Aorta (tissue), 4 donors: ENCODE results near the gene ITGAD. TPM values are rescaled to one million over a fixed set of nuclear protein-coding genes. Genes with fewer than 3 reads are reported as not detected.

ENCODE experiments used
- polyA plus RNA-seq, 2 donors: library from polyadenylated mRNA; stranded (reverse); fragments of 200-250 nt; gene quantifications; one replicate each; pipeline ENCODE4 v1.2.3, GENCODE V29; 2013
- total RNA-seq, 2 donors: library from RNA; stranded (reverse); fragmentation: NEBNext Ultra II Directional; extraction: Animal tissue kit (Norgen Biotek cat#: 25700); gene quantifications; one replicate each; pipeline ENCODE4 v1.2.1, GENCODE V29; 2021
- donor health status: healthy with polysubstance abuse.
- donor health status: Bipolar disorder and iron deficiency.
- donor health status: DM: no; HTN: no; CAD: no.
- donor health status: DM: yes; HTN: yes; CAD: no.

Gene ITGAD
- total and polyA plus RNA-seq, 4 donors = 0.45 to 0.63 (median 0.54) TPM; not detected in 1

Other genes with a start within 250 kb of the ITGAD start
- gene PRSS36, start 243.3 kb upstream of the ITGAD start, total RNA-seq = 1 to 10 TPM; 3.5 to 8.8 TPM
- 1 to 10 TPM; 4.2 to 5.1 TPM for gene PRSS36, start 243.3 kb upstream of the ITGAD start, polyA plus RNA-seq
- gene FUS, start 213.2 kb upstream of the ITGAD start, total RNA-seq = 100 to 1,000 TPM; 243 to 254 TPM
- 100 to 1,000 TPM in 1 of 2 donors, 10 to 100 TPM in 1; 95.7 to 329 TPM for gene FUS, start 213.2 kb upstream of the ITGAD start, polyA plus RNA-seq
- 10 to 100 TPM; 13.3 to 23.9 TPM for gene PYCARD, start 190.6 kb upstream of the ITGAD start, total RNA-seq
- gene PYCARD, start 190.6 kb upstream of the ITGAD start, polyA plus RNA-seq = 10 to 100 TPM; 14.7 to 52.7 TPM
- under 1 TPM in 1 of 2 donors, not detected in 1; 0.24 TPM for gene TRIM72, start 179.2 kb upstream of the ITGAD start, total RNA-seq
- gene TRIM72, start 179.2 kb upstream of the ITGAD start, polyA plus RNA-seq = under 1 TPM in 1 of 2 donors, not detected in 1; 0.05 TPM
- not detected for gene PYDC1, start 176.2 kb upstream of the ITGAD start, total RNA-seq
- not detected for gene PYDC1, start 176.2 kb upstream of the ITGAD start, polyA plus RNA-seq
- 10 to 100 TPM; 15.7 to 40.1 TPM for gene ITGAM, start 133.4 kb upstream of the ITGAD start, total RNA-seq
- 1 to 10 TPM in 1 of 2 donors, under 1 TPM in 1; 0.74 to 6.9 TPM for gene ITGAM, start 133.4 kb upstream of the ITGAD start, polyA plus RNA-seq
- gene ITGAX, start 38.2 kb upstream of the ITGAD start, total RNA-seq = 10 to 100 TPM; 25.0 to 27.0 TPM
- 1 to 10 TPM in 1 of 2 donors, under 1 TPM in 1; 0.79 to 5.1 TPM for gene ITGAX, start 38.2 kb upstream of the ITGAD start, polyA plus RNA-seq
- gene COX6A2, start 35.0 kb downstream of the ITGAD start, total RNA-seq = 1 to 10 TPM in 1 of 2 donors, not detected in 1; 3.0 TPM
- 10 to 100 TPM in 1 of 2 donors, not detected in 1; 10.6 TPM for gene COX6A2, start 35.0 kb downstream of the ITGAD start, polyA plus RNA-seq
- gene ZNF843, start 49.5 kb downstream of the ITGAD start, total RNA-seq = 1 to 10 TPM in 1 of 2 donors, under 1 TPM in 1; 0.68 to 1.9 TPM
- gene ZNF843, start 49.5 kb downstream of the ITGAD start, polyA plus RNA-seq = 1 to 10 TPM in 1 of 2 donors, under 1 TPM in 1; 0.50 to 1.0 TPM
- 1 to 10 TPM; 7.9 to 9.7 TPM for gene ARMC5, start 66.2 kb downstream of the ITGAD start, total RNA-seq
- 10 to 100 TPM in 1 of 2 donors, 1 to 10 TPM in 1; 2.1 to 14.1 TPM for gene ARMC5, start 66.2 kb downstream of the ITGAD start, polyA plus RNA-seq
- gene TGFB1I1, start 78.8 kb downstream of the ITGAD start, total RNA-seq = 100 to 1,000 TPM; 166 to 240 TPM
- gene TGFB1I1, start 78.8 kb downstream of the ITGAD start, polyA plus RNA-seq = 100 to 1,000 TPM; 124 to 232 TPM
- under 1 TPM; 0.24 to 0.65 TPM for gene SLC5A2, start 89.8 kb downstream of the ITGAD start, total RNA-seq
- 1 to 10 TPM in 1 of 2 donors, not detected in 1; 2.3 TPM for gene SLC5A2, start 89.8 kb downstream of the ITGAD start, polyA plus RNA-seq
- 10 to 100 TPM; 50.6 to 62.4 TPM for gene RUSF1, start 115.1 kb downstream of the ITGAD start, total RNA-seq
- gene RUSF1, start 115.1 kb downstream of the ITGAD start, polyA plus RNA-seq = 10 to 100 TPM; 15.3 to 71.7 TPM
- 1 to 10 TPM in 1 of 2 donors, not detected in 1; 4.7 TPM for gene AHSP, start 134.6 kb downstream of the ITGAD start, total RNA-seq
- gene AHSP, start 134.6 kb downstream of the ITGAD start, polyA plus RNA-seq = not detected